Muscle layer of duodenum (tissue), 2 donors: ENCODE measurements around the gene ZNF841.
A peak's percentile ranks its signal among the peaks of the same experiment; 100 is the strongest.
"Not testable (repeated sequence)": the region's sequence is repeated elsewhere in the genome, so short reads cannot be mapped to it uniquely, and the experiment has no call there.

ENCODE experiments used
- H3K27ac ChIP-seq: one replicate; pipeline ENCODE4 v1.7.0; 2013; ENCODE audit warnings: mild to moderate bottlenecking, low read length
- H3K27me3 ChIP-seq: one replicate; pipeline ENCODE4 v1.7.0; 2013; ENCODE audit warnings: low read depth, mild to moderate bottlenecking, control low read depth, low read length
- H3K36me3 ChIP-seq, 2 donors: one replicate each; pipeline ENCODE4 v1.7.0; 2013; ENCODE audit warnings: low read length in 2 of 2, control low read depth in 1 of 2, mild to moderate bottlenecking in 1 of 2; ENCODE audit not compliant: insufficient read depth in 2 of 2, control insufficient read depth in 1 of 2
- H3K4me1 ChIP-seq, 2 donors: one replicate each; pipeline ENCODE4 v1.7.0; 2013; ENCODE audit warnings: low read length in 2 of 2, mild to moderate bottlenecking in 2 of 2, control low read depth in 1 of 2, moderate library complexity in 1 of 2; ENCODE audit not compliant: insufficient read depth in 2 of 2, control insufficient read depth in 1 of 2
- H3K4me3 ChIP-seq, 2 donors: one replicate each; pipeline ENCODE4 v1.7.0; 2013; ENCODE audit warnings: low read length in 2 of 2, low read depth in 1 of 2, mild to moderate bottlenecking in 1 of 2
- H3K9me3 ChIP-seq, 2 donors: one replicate each; pipeline ENCODE4 v1.7.0; 2013; ENCODE audit warnings: low read length in 2 of 2, control low read depth in 1 of 2, mild to moderate bottlenecking in 1 of 2; ENCODE audit not compliant: control insufficient read depth in 1 of 2
- donor health status: healthy.

Gene ZNF841

GRCh38 chr19:52065399-52065798 is 30.2 kb downstream of the ZNF841 start:
- H3K36me3 ChIP-seq: peaks cover 36 to 86% of the 10 kb centered on the region in 2 donors
- H3K4me1 ChIP-seq: no peaks in the 10 kb centered on the region
- H3K4me3 ChIP-seq: peak overlapping the region; percentile 50 to 51
- H3K9me3 ChIP-seq: peaks cover 62 to 80% of the 10 kb centered on the region in 2 donors
- no peak overlapping the region for H3K27ac ChIP-seq
- H3K27me3 ChIP-seq: no peaks in the 10 kb centered on the region

GRCh38 chr19:52056480-52056879 is 39.1 kb downstream of the ZNF841 start:
- not testable (repeated sequence) for H3K27ac ChIP-seq, H3K27me3 ChIP-seq, H3K4me1 ChIP-seq, H3K4me3 ChIP-seq, H3K36me3 ChIP-seq
- H3K9me3 ChIP-seq: peaks cover 13 to 38% of the 10 kb centered on the region in 2 donors

GRCh38 chr19:52051736-52052135 is 43.8 kb downstream of the ZNF841 start:
- not testable (repeated sequence) for H3K27me3 ChIP-seq, H3K27ac ChIP-seq, H3K4me1 ChIP-seq
- peaks cover 4 to 10% of the 10 kb centered on the region in 2 donors for H3K9me3 ChIP-seq
- H3K4me3 ChIP-seq: peak overlapping the region in 1 of 2 donors; percentile 19
- peaks cover under 1 to 11% of the 10 kb centered on the region in 2 donors for H3K36me3 ChIP-seq

GRCh38 chr19:52048555-52049501 is 46.7 kb downstream of the ZNF841 start, which contains the start of gene ZNF432:
ZNF432 (minus strand) TSS chr19:52048838; CDS start chr19:52046868, 1,970 bp downstream.
- H3K9me3 ChIP-seq: peaks cover 4 to 13% of the 10 kb centered on the region in 2 donors
- H3K4me3 ChIP-seq: peak within 1 kb of the TSS; percentile 74 to 75
- no peaks in the 10 kb centered on the region for H3K27me3 ChIP-seq
- peak within 1 kb of the TSS; percentile 94 for H3K27ac ChIP-seq
- peaks cover 0 to 4% of the 10 kb centered on the region in 2 donors for H3K4me1 ChIP-seq
- H3K36me3 ChIP-seq: peaks cover 17 to 39% of the 10 kb centered on the region in 2 donors

GRCh38 chr19:52039169-52039568 is 56.4 kb downstream of the ZNF841 start:
- H3K27ac ChIP-seq: no peak overlapping the region
- H3K4me3 ChIP-seq: peak overlapping the region in 1 of 2 donors; percentile 48
- H3K9me3 ChIP-seq: peaks cover 53 to 63% of the 10 kb centered on the region in 2 donors
- peaks cover 66 to 92% of the 10 kb centered on the region in 2 donors for H3K36me3 ChIP-seq
- no peaks in the 10 kb centered on the region for H3K27me3 ChIP-seq
- no peaks in the 10 kb centered on the region for H3K4me1 ChIP-seq

- Histone ChIP-seq H3K27me3 (no peaks in the 10 kb centered on the region), H3K36me3 (peaks cover 46 to 68% of the 10 kb centered on the region in 2 donors), H3K4me3 (peak overlapping the region; percentile 24 to 62), H3K9me3 (peaks cover 60 to 72% of the 10 kb centered on the region in 2 donors), H3K27ac (no peak overlapping the region), H3K4me1 (no peaks in the 10 kb centered on the region)
Observed at GRCh38 chr19:52034051-52034728, 61.4 kb downstream of the ZNF841 start.

GRCh38 chr19:52028780-52029123 is 66.8 kb downstream of the ZNF841 start:
- Histone ChIP-seq H3K9me3 (peaks cover 21 to 30% of the 10 kb centered on the region in 2 donors), H3K4me1 (peaks cover 0 to 7% of the 10 kb centered on the region in 2 donors), H3K4me3 (peak overlapping the region; percentile 76 to 93), H3K36me3 (peaks cover 9 to 38% of the 10 kb centered on the region in 2 donors), H3K27ac (peak overlapping the region; percentile 92), H3K27me3 (no peaks in the 10 kb centered on the region)

- H3K36me3 ChIP-seq: peaks cover 13 to 38% of the 10 kb centered on the region in 2 donors
- H3K27me3 ChIP-seq: no peaks in the 10 kb centered on the region
- H3K27ac ChIP-seq: peak within 1 kb of the TSS; percentile 92
- H3K4me3 ChIP-seq: peak within 1 kb of the TSS; percentile 76 to 93
- H3K9me3 ChIP-seq: peaks cover 19 to 29% of the 10 kb centered on the region in 2 donors
- peaks cover 0 to 7% of the 10 kb centered on the region in 2 donors for H3K4me1 ChIP-seq
Observed at GRCh38 chr19:52028027-52028779, 67.4 kb downstream of the ZNF841 start, which contains the start of gene ZNF614. ZNF614 (minus strand) TSS chr19:52028379; CDS start chr19:52025745, 2,634 bp downstream.

GRCh38 chr19:52026255-52026990 is 69.1 kb downstream of the ZNF841 start:
- not testable (repeated sequence) for H3K27ac ChIP-seq, H3K27me3 ChIP-seq, H3K4me1 ChIP-seq
- Histone ChIP-seq H3K9me3 (peaks cover 15 to 27% of the 10 kb centered on the region in 2 donors), H3K4me3 (peak overlapping the region in 1 of 2 donors; percentile 76), H3K36me3 (peaks cover 16 to 45% of the 10 kb centered on the region in 2 donors)

- H3K27ac ChIP-seq, H3K27me3 ChIP-seq, H3K4me1 ChIP-seq: not testable (repeated sequence)
- peak overlapping the region in 1 of 2 donors; percentile 15 for H3K4me3 ChIP-seq
- peaks cover 32 to 41% of the 10 kb centered on the region in 2 donors for H3K9me3 ChIP-seq
- peaks cover 31 to 63% of the 10 kb centered on the region in 2 donors for H3K36me3 ChIP-seq
Observed at GRCh38 chr19:52024478-52024877, 71.1 kb downstream of the ZNF841 start.
